Smooth muscle cell (in vitro differentiated cells): ENCODE data around the gene NRG3. TPM values are rescaled to one million over a fixed set of nuclear protein-coding genes. Genes with fewer than 3 reads are reported as not detected.
A peak's percentile ranks its signal among the peaks of the same experiment; 100 is the strongest.

ENCODE experiments used
- DNase-seq: peaks from one replicate; lab custom pipeline; 2025; ENCODE audit not compliant: unreplicated experiment; lab: John Stamatoyannopoulos, UW
- H2AFZ ChIP-seq: fragments of 200-600 bp; sonication (generic); 2 replicates; pipeline ENCODE4 v1.6.0; 2016; ENCODE audit warnings: antibody characterized with exemption, low read depth, mild to moderate bottlenecking
- H3F3A ChIP-seq: fragments of 200-600 bp; sonication (generic); 2 replicates; pipeline ENCODE4 v1.6.0; 2017; ENCODE audit warnings: antibody characterized with exemption, low read depth
- H3K27ac ChIP-seq: fragments of 200-600 bp; sonication (generic); 2 replicates; pipeline ENCODE4 v1.5.1; 2016; ENCODE audit warnings: low read depth, mild to moderate bottlenecking
- H3K27me3 ChIP-seq: fragments of 200-600 bp; sonication (generic); 2 replicates; pipeline ENCODE4 v1.6.1; 2016; ENCODE audit warnings: low read depth, mild to moderate bottlenecking
- H3K36me3 ChIP-seq: fragments of 200-600 bp; sonication (generic); 2 replicates; pipeline ENCODE4 v1.5.1; 2016; ENCODE audit warnings: low read depth
- H3K4me1 ChIP-seq: fragments of 200-600 bp; sonication (generic); 2 replicates; pipeline ENCODE4 v1.5.1; 2016; ENCODE audit warnings: low read depth
- H3K4me2 ChIP-seq: fragments of 200-600 bp; sonication (generic); 2 replicates; pipeline ENCODE4 v1.6.0; 2016; ENCODE audit warnings: mild to moderate bottlenecking
- H3K4me3 ChIP-seq: fragments of 200-600 bp; sonication (generic); 2 replicates; pipeline ENCODE4 v1.5.1; 2016; ENCODE audit warnings: mild to moderate bottlenecking
- H3K79me2 ChIP-seq: fragments of 200-600 bp; sonication (generic); 2 replicates; pipeline ENCODE4 v1.6.0; 2016; ENCODE audit warnings: low read depth, mild to moderate bottlenecking
- H3K9ac ChIP-seq: fragments of 200-600 bp; sonication (generic); 2 replicates; pipeline ENCODE4 v1.6.0; 2016; ENCODE audit warnings: low read depth
- H3K9me3 ChIP-seq: fragments of 200-600 bp; sonication (generic); replicated peaks from 2 replicates; pipeline ENCODE4 v1.5.1; 2016; ENCODE audit warnings: low read depth
- H4K20me1 ChIP-seq: fragments of 200-600 bp; sonication (generic); 2 replicates; pipeline ENCODE4 v1.6.0; 2016; ENCODE audit warnings: low read depth
- WGBS: methylation state at CpG from one replicate; pipeline ENCODE4 v1.1.7; 2016; ENCODE audit warnings: low lambda C conversion rate; 5-methylcytosine and 5-hydroxymethylcytosine counted together
- polyA plus RNA-seq: library from polyadenylated mRNA; unstranded; fragments of >200 nt; fragmentation: Nextera tagmentation; extraction: Ambion mirVana; gene quantifications from 2 replicates; pipeline ENCODE4 v1.2.1, GENCODE V29; 2016
- total RNA-seq: library from RNA; depleted of rRNA; stranded (reverse); fragments of >200 nt; gene quantifications from 2 replicates; pipeline ENCODE4 v1.2.3, GENCODE V29; 2014
- TF ChIP-seq, protein P1 (sequence below): fragments of 200-600 bp; sonication (generic); IDR thresholded peaks from 2 replicates; pipeline ENCODE4 v1.5.1; 2017; ENCODE audit warnings: borderline replicate concordance, mild to moderate bottlenecking, antibody characterized with exemption; ENCODE audit not compliant: insufficient read depth, poor library complexity, severe bottlenecking

NRG3 gene
- total and polyA plus RNA-seq, 2 experiments from 2014 or later, result 4.0 to 4.8 TPM

DNA sequence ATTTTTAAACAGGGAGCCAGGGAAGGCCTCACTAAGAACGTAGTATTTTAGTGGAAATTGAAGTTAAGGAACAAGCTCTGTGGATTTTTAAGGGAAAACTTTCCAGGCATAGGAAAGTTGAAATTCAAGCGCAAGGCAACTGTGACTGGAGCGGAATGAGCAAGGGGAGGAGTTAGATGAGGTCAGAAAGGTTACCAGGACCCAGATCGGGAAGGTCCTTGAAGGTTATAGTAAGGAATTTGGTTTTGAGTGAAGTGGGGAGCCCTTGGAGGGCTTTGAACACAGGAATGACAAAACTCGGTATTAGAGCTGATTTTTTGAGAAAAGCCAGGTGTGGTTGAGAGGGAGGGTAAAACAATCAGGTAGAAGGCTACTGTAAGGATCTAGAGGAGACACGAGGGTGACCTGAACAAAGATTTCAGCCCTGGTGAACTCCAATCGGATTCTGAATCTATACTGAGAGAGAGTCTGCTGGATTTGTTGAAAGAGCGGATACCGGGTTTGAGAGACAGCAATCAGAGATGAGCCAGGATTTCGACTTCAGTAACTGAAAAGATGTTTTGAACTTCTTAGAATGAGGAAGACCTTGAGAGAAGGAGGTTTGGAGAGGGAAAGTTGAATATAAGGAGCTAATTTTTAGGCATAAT lies 1013.9 kb downstream of the NRG3 start:
- Histone ChIP-seq H3K36me3 (no peaks in the 10 kb centered on the region), H3K79me2 (no peaks in the 10 kb centered on the region), H3K9ac (no peak overlapping the region), H3K27me3 (no peaks in the 10 kb centered on the region), H2AFZ (peak overlapping the region; percentile 42), H3K4me3 (no peak overlapping the region), H3K4me1 (no peaks in the 10 kb centered on the region), H3K27ac (no peak overlapping the region), H4K20me1 (no peaks in the 10 kb centered on the region), H3K9me3 (no peaks in the 10 kb centered on the region), H3F3A (no peaks in the 10 kb centered on the region), H3K4me2 (peak overlapping the region; percentile 4)
- TF ChIP-seq, protein P1, sequence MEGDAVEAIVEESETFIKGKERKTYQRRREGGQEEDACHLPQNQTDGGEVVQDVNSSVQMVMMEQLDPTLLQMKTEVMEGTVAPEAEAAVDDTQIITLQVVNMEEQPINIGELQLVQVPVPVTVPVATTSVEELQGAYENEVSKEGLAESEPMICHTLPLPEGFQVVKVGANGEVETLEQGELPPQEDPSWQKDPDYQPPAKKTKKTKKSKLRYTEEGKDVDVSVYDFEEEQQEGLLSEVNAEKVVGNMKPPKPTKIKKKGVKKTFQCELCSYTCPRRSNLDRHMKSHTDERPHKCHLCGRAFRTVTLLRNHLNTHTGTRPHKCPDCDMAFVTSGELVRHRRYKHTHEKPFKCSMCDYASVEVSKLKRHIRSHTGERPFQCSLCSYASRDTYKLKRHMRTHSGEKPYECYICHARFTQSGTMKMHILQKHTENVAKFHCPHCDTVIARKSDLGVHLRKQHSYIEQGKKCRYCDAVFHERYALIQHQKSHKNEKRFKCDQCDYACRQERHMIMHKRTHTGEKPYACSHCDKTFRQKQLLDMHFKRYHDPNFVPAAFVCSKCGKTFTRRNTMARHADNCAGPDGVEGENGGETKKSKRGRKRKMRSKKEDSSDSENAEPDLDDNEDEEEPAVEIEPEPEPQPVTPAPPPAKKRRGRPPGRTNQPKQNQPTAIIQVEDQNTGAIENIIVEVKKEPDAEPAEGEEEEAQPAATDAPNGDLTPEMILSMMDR, result no peak
- no peak for DNase-seq
- 56% methylated on average over 10 of the region's 10 CpGs for WGBS

DNA sequence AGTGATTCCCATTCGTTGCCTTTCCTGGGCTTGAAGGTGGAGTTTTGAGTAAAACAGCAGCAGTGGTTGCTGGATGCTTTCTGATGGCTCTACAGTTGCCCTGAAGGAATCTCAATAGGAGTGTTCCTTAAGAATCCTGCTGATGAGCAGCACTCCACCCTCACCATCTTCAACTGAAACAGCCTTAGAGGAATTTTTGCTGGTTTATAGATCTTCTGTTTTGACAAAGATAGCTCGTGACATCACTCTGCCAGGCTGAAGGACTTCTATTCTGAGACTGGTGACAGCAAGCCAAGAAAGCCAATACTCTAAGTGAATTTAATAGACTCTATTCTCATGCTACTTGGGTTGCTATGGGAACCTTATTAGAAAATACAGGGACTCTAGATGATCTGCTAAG lies 1014.7 kb downstream of the NRG3 start:
- H3K4me2 ChIP-seq, result no peak overlapping the region
- TF ChIP-seq, protein P1, result no peak
- H3K27me3 ChIP-seq, result no peaks in the 10 kb centered on the region
- H3K4me1 ChIP-seq, result no peaks in the 10 kb centered on the region
- H2AFZ ChIP-seq, result no peak overlapping the region
- H3K9me3 ChIP-seq, result no peaks in the 10 kb centered on the region
- H3K9ac ChIP-seq, result no peak overlapping the region
- no peaks in the 10 kb centered on the region for H3K36me3 ChIP-seq
- H3K27ac ChIP-seq, result no peak overlapping the region
- WGBS, result 76% methylated on average over 2 of the region's 2 CpGs
- no peaks in the 10 kb centered on the region for H3F3A ChIP-seq
- DNase-seq, result no peak
- H3K4me3 ChIP-seq, result no peak overlapping the region
- no peaks in the 10 kb centered on the region for H3K79me2 ChIP-seq
- no peaks in the 10 kb centered on the region for H4K20me1 ChIP-seq

DNA sequence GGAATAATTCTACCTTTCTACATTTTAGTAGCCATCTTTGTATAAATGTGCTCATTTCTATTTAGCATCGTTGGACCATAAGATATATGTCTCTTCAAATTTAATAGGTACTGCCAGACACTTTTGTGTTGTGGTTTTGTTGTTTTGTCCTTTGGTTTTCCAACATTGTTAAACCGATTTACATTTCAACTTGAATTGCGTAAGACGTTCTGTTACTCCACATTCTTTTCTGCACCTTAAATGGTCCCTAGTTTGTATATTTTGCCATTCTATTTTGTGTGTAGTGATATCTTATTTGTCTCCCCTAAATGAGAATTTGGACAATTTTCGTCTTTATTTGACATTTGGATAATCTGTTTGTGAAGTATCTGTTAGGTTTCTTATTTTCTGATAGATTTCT lies 1015.6 kb downstream of the NRG3 start:
- WGBS, result 87% methylated on average over 5 of the region's 5 CpGs
- Histone ChIP-seq H3K9me3 (no peaks in the 10 kb centered on the region), H2AFZ (no peak overlapping the region), H3K4me2 (no peak overlapping the region), H3K27me3 (no peaks in the 10 kb centered on the region), H3K4me3 (no peak overlapping the region), H3F3A (no peaks in the 10 kb centered on the region), H3K36me3 (no peaks in the 10 kb centered on the region), H3K9ac (no peak overlapping the region), H3K27ac (no peak overlapping the region), H3K79me2 (no peaks in the 10 kb centered on the region), H4K20me1 (no peaks in the 10 kb centered on the region), H3K4me1 (no peaks in the 10 kb centered on the region)
- no peak for DNase-seq
- TF ChIP-seq, protein P1, result no peak

DNA sequence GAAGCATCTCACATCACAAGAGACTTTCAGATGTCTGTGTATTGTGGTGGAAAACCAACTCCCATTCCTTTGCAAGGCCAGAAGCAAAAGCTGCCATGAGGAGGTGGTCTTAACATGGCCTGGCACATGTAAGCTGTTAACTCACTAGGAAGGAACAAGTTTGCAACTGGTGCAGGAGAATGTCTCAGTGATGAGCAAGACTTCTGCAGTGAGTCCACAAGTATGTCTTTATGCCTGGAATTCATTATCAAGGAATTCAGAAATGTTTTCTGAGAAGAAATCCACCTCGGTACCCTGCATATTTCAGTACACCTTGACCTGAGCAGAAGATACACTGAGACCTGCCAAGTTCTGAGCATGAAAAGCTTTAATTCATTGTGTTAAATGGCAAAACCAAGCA lies 1033.1 kb downstream of the NRG3 start:
- Histone ChIP-seq H3K4me1 (no peaks in the 10 kb centered on the region), H3K79me2 (no peaks in the 10 kb centered on the region), H3K27ac (no peak overlapping the region), H3K9me3 (no peaks in the 10 kb centered on the region), H4K20me1 (no peaks in the 10 kb centered on the region), H2AFZ (no peak overlapping the region), H3K4me2 (no peak overlapping the region), H3F3A (no peaks in the 10 kb centered on the region), H3K9ac (no peak overlapping the region), H3K36me3 (no peaks in the 10 kb centered on the region), H3K4me3 (no peak overlapping the region), H3K27me3 (no peaks in the 10 kb centered on the region)
- TF ChIP-seq, protein P1, result no peak
- no peak for DNase-seq
- 91% methylated on average over 1 of the region's 1 CpG for WGBS
